ENCODE data around the gene TMEM97. TPM values are rescaled to one million over a fixed set of nuclear protein-coding genes. Genes with fewer than 3 reads are reported as not detected.
A peak's percentile ranks its signal among the peaks of the same experiment; 100 is the strongest.

The TMEM97 gene
- total RNA-seq, 1 donor from 2014 or later, result 12.5 TPM

- no peak overlapping the region for H3K27ac ChIP-seq (ENCODE audit: low read depth, low read length)
Observed at GRCh38 chr17:28344435-28344901, 25.5 kb downstream of the TMEM97 start.

GRCh38 chr17:28345419-28346198 lies 26.6 kb downstream of the TMEM97 start:
- peaks cover 85 to 94% (median 93%) of the 10 kb centered on the region in 3 donors for H3K36me3 ChIP-seq (ENCODE audit: control insufficient read depth in 3 of 3, insufficient read depth in 3 of 3, low read length in 3 of 3)
- H3K4me3 ChIP-seq (ENCODE audit: low read length in 3 of 3), result no peak overlapping the region
- H3K9ac ChIP-seq (ENCODE audit: low read depth in 1 of 3, low read length in 3 of 3), result peak overlapping the region in 1 of 3 donors; percentile 5
- no peaks in the 10 kb centered on the region for H3K9me3 ChIP-seq (ENCODE audit: control insufficient read depth in 3 of 3, low read length in 3 of 3)
- no peak overlapping the region for H3K27ac ChIP-seq (ENCODE audit: low read depth, low read length)
- H3K4me1 ChIP-seq (ENCODE audit: control insufficient read depth in 3 of 3, insufficient read depth in 3 of 3, low read length in 3 of 3), result peaks cover 3 to 35% (median 23%) of the 10 kb centered on the region in 3 donors
- no peaks in the 10 kb centered on the region for H3K27me3 ChIP-seq (ENCODE audit: control insufficient read depth in 3 of 3, insufficient read depth in 3 of 3, low read length in 3 of 3)

More at GRCh38 chr17:28344435-28344901, 25.5 kb downstream of the TMEM97 start:
- H3K27me3 ChIP-seq (ENCODE audit: control insufficient read depth in 3 of 3, insufficient read depth in 3 of 3, low read length in 3 of 3), result no peaks in the 10 kb centered on the region
- no peaks in the 10 kb centered on the region for H3K9me3 ChIP-seq (ENCODE audit: control insufficient read depth in 3 of 3, low read length in 3 of 3)
- H3K9ac ChIP-seq (ENCODE audit: low read depth in 1 of 3, low read length in 3 of 3), result no peak overlapping the region
- H3K36me3 ChIP-seq (ENCODE audit: control insufficient read depth in 3 of 3, insufficient read depth in 3 of 3, low read length in 3 of 3), result peaks cover 81 to 92% (median 89%) of the 10 kb centered on the region in 3 donors
- peaks cover 3 to 37% (median 23%) of the 10 kb centered on the region in 3 donors for H3K4me1 ChIP-seq (ENCODE audit: control insufficient read depth in 3 of 3, insufficient read depth in 3 of 3, low read length in 3 of 3)
- no peak overlapping the region for H3K4me3 ChIP-seq (ENCODE audit: low read length in 3 of 3)

- no peak overlapping the region for H3K27ac ChIP-seq (ENCODE audit: low read depth, low read length)
Observed at GRCh38 chr17:28346199-28346580, 27.2 kb downstream of the TMEM97 start.

GRCh38 chr17:28346746-28347246 lies 27.8 kb downstream of the TMEM97 start:
- Histone ChIP-seq H3K9ac (ENCODE audit: low read depth in 1 of 3, low read length in 3 of 3) (peak overlapping the region in 1 of 3 donors; percentile 20), H3K4me1 (ENCODE audit: control insufficient read depth in 3 of 3, insufficient read depth in 3 of 3, low read length in 3 of 3) (peaks cover 3 to 35% (median 23%) of the 10 kb centered on the region in 3 donors), H3K27ac (ENCODE audit: low read depth, low read length) (peak overlapping the region; percentile 29), H3K27me3 (ENCODE audit: control insufficient read depth in 3 of 3, insufficient read depth in 3 of 3, low read length in 3 of 3) (no peaks in the 10 kb centered on the region), H3K4me3 (ENCODE audit: low read length in 3 of 3) (no peak overlapping the region), H3K36me3 (ENCODE audit: control insufficient read depth in 3 of 3, insufficient read depth in 3 of 3, low read length in 3 of 3) (peaks cover 87 to 95% (median 93%) of the 10 kb centered on the region in 3 donors), H3K9me3 (ENCODE audit: control insufficient read depth in 3 of 3, low read length in 3 of 3) (no peaks in the 10 kb centered on the region)

More at GRCh38 chr17:28346199-28346580, 27.2 kb downstream of the TMEM97 start:
- Histone ChIP-seq H3K27me3 (ENCODE audit: control insufficient read depth in 3 of 3, insufficient read depth in 3 of 3, low read length in 3 of 3) (no peaks in the 10 kb centered on the region), H3K4me1 (ENCODE audit: control insufficient read depth in 3 of 3, insufficient read depth in 3 of 3, low read length in 3 of 3) (peaks cover 3 to 35% (median 23%) of the 10 kb centered on the region in 3 donors), H3K9me3 (ENCODE audit: control insufficient read depth in 3 of 3, low read length in 3 of 3) (no peaks in the 10 kb centered on the region), H3K36me3 (ENCODE audit: control insufficient read depth in 3 of 3, insufficient read depth in 3 of 3, low read length in 3 of 3) (peaks cover 87 to 95% (median 93%) of the 10 kb centered on the region in 3 donors), H3K9ac (ENCODE audit: low read depth in 1 of 3, low read length in 3 of 3) (no peak overlapping the region), H3K4me3 (ENCODE audit: low read length in 3 of 3) (no peak overlapping the region)

- H3K9ac ChIP-seq (ENCODE audit: low read depth in 1 of 3, low read length in 3 of 3), result peak overlapping the region in 2 of 3 donors; percentile 20 to 33
Observed at GRCh38 chr17:28347261-28347891, 28.4 kb downstream of the TMEM97 start.

GRCh38 chr17:28348979-28349378 lies 30.0 kb downstream of the TMEM97 start:
- Histone ChIP-seq H3K4me3 (ENCODE audit: low read length in 3 of 3) (no peak overlapping the region), H3K9me3 (ENCODE audit: control insufficient read depth in 3 of 3, low read length in 3 of 3) (no peaks in the 10 kb centered on the region), H3K27me3 (ENCODE audit: control insufficient read depth in 3 of 3, insufficient read depth in 3 of 3, low read length in 3 of 3) (no peaks in the 10 kb centered on the region), H3K27ac (ENCODE audit: low read depth, low read length) (no peak overlapping the region), H3K4me1 (ENCODE audit: control insufficient read depth in 3 of 3, insufficient read depth in 3 of 3, low read length in 3 of 3) (peaks cover 3 to 26% (median 18%) of the 10 kb centered on the region in 3 donors), H3K36me3 (ENCODE audit: control insufficient read depth in 3 of 3, insufficient read depth in 3 of 3, low read length in 3 of 3) (peaks cover 81 to 96% (median 90%) of the 10 kb centered on the region in 3 donors), H3K9ac (ENCODE audit: low read depth in 1 of 3, low read length in 3 of 3) (no peak overlapping the region)

More at GRCh38 chr17:28347261-28347891, 28.4 kb downstream of the TMEM97 start:
- no peaks in the 10 kb centered on the region for H3K9me3 ChIP-seq (ENCODE audit: control insufficient read depth in 3 of 3, low read length in 3 of 3)
- H3K27ac ChIP-seq (ENCODE audit: low read depth, low read length), result no peak overlapping the region
- peaks cover 84 to 94% (median 92%) of the 10 kb centered on the region in 3 donors for H3K36me3 ChIP-seq (ENCODE audit: control insufficient read depth in 3 of 3, insufficient read depth in 3 of 3, low read length in 3 of 3)
- H3K4me3 ChIP-seq (ENCODE audit: low read length in 3 of 3), result no peak overlapping the region
- H3K4me1 ChIP-seq (ENCODE audit: control insufficient read depth in 3 of 3, insufficient read depth in 3 of 3, low read length in 3 of 3), result peaks cover 3 to 35% (median 23%) of the 10 kb centered on the region in 3 donors
- no peaks in the 10 kb centered on the region for H3K27me3 ChIP-seq (ENCODE audit: control insufficient read depth in 3 of 3, insufficient read depth in 3 of 3, low read length in 3 of 3)

- H3K27ac ChIP-seq (ENCODE audit: low read depth, low read length), result no peak overlapping the region
Observed at GRCh38 chr17:28350271-28350670, 31.3 kb downstream of the TMEM97 start.

GRCh38 chr17:28357061-28357900 lies 38.3 kb downstream of the TMEM97 start, which contains the start of gene POLDIP2:
Gene POLDIP2 (minus strand): TSS chr17:28357527. CDS start chr17:28357448, 79 bp downstream.
- Histone ChIP-seq H3K27ac (ENCODE audit: low read depth, low read length) (peak within 1 kb of the TSS; percentile 92), H3K4me1 (ENCODE audit: control insufficient read depth in 3 of 3, insufficient read depth in 3 of 3, low read length in 3 of 3) (peaks cover 22 to 30% (median 22%) of the 10 kb centered on the region in 3 donors), H3K36me3 (ENCODE audit: control insufficient read depth in 3 of 3, insufficient read depth in 3 of 3, low read length in 3 of 3) (peaks cover 47 to 56% (median 53%) of the 10 kb centered on the region in 3 donors), H3K9ac (ENCODE audit: low read depth in 1 of 3, low read length in 3 of 3) (peak within 1 kb of the TSS; percentile 93 to 98 (median 98)), H3K4me3 (ENCODE audit: low read length in 3 of 3) (peak within 1 kb of the TSS; percentile 85 to 97 (median 97)), H3K27me3 (ENCODE audit: control insufficient read depth in 3 of 3, insufficient read depth in 3 of 3, low read length in 3 of 3) (no peaks in the 10 kb centered on the region), H3K9me3 (ENCODE audit: control insufficient read depth in 3 of 3, low read length in 3 of 3) (no peaks in the 10 kb centered on the region)

More at GRCh38 chr17:28350271-28350670, 31.3 kb downstream of the TMEM97 start:
- Histone ChIP-seq H3K4me1 (ENCODE audit: control insufficient read depth in 3 of 3, insufficient read depth in 3 of 3, low read length in 3 of 3) (peaks cover 1 to 18% (median 17%) of the 10 kb centered on the region in 3 donors), H3K4me3 (ENCODE audit: low read length in 3 of 3) (no peak overlapping the region), H3K9ac (ENCODE audit: low read depth in 1 of 3, low read length in 3 of 3) (no peak overlapping the region), H3K36me3 (ENCODE audit: control insufficient read depth in 3 of 3, insufficient read depth in 3 of 3, low read length in 3 of 3) (peaks cover 77 to 95% (median 90%) of the 10 kb centered on the region in 3 donors), H3K9me3 (ENCODE audit: control insufficient read depth in 3 of 3, low read length in 3 of 3) (no peaks in the 10 kb centered on the region), H3K27me3 (ENCODE audit: control insufficient read depth in 3 of 3, insufficient read depth in 3 of 3, low read length in 3 of 3) (no peaks in the 10 kb centered on the region)

GRCh38 chr17:28357901-28358197 lies 38.8 kb downstream of the TMEM97 start:
- H3K36me3 ChIP-seq (ENCODE audit: control insufficient read depth in 3 of 3, insufficient read depth in 3 of 3, low read length in 3 of 3), result peaks cover 53 to 59% (median 56%) of the 10 kb centered on the region in 3 donors

More at GRCh38 chr17:28357901-28358197, 38.8 kb downstream of the TMEM97 start:
- no peaks in the 10 kb centered on the region for H3K27me3 ChIP-seq (ENCODE audit: control insufficient read depth in 3 of 3, insufficient read depth in 3 of 3, low read length in 3 of 3)
- peak overlapping the region; percentile 73 to 98 (median 84) for H3K9ac ChIP-seq (ENCODE audit: low read depth in 1 of 3, low read length in 3 of 3)
- peaks cover 22 to 30% (median 22%) of the 10 kb centered on the region in 3 donors for H3K4me1 ChIP-seq (ENCODE audit: control insufficient read depth in 3 of 3, insufficient read depth in 3 of 3, low read length in 3 of 3)
- peak overlapping the region; percentile 92 for H3K27ac ChIP-seq (ENCODE audit: low read depth, low read length)
- H3K4me3 ChIP-seq (ENCODE audit: low read length in 3 of 3), result peak overlapping the region; percentile 85 to 97 (median 97)
- no peaks in the 10 kb centered on the region for H3K9me3 ChIP-seq (ENCODE audit: control insufficient read depth in 3 of 3, low read length in 3 of 3)
